A549 (cell line): ENCODE data around the gene ACTR2. TPM values are rescaled to one million over a fixed set of nuclear protein-coding genes. Genes with fewer than 3 reads are reported as not detected.
A peak's percentile ranks its signal among the peaks of the same experiment; 100 is the strongest.

Source experiments
- ATAC-seq, 2 experiments: fragments of 200-7000 bp in 1 of 2; fragments of >200 bp in 1 of 2; cut with Nextera tagmentation in 1 of 2; cut with Tn5 transposase in 1 of 2; 3 replicates each; pipeline versions ENCODE4 v1.8.0 to v1.9.1; 2018 to 2020; ENCODE audit warnings: mild to moderate bottlenecking in 1 of 2, moderate library complexity in 1 of 2
- CTCF ChIA-PET: fragments of 300-600 bp; sonication (Branson Sonifier 250); formaldehyde crosslinking; extraction: SDS; loops from one replicate; lab custom pipeline; 2021; ENCODE audit warnings: antibody characterized with exemption, inconsistent platforms; lab: Yijun Ruan, JAX
- POLR2A ChIA-PET: fragments of 350-600 bp; formaldehyde crosslinking; extraction: SDS; loops from one replicate; lab custom pipeline; 2021; ENCODE audit warnings: antibody characterized with exemption, inconsistent platforms; lab: Yijun Ruan, JAX
- DNase-seq, 2 experiments: peaks; one replicate each; pipeline versions ENCODE4 v3.0.0 to v3.0.0-alpha.2; 2011 to 2016; ENCODE audit warnings: low read depth in 1 of 2, low spot score in 1 of 2
- FAIRE-seq: peaks from 2 replicates; lab custom pipeline; 2011; peaks lifted over from hg19 to GRCh38; lab: Jason Lieb, UNC
- H3K27ac ChIP-seq, 2 experiments: fragments of >200 bp; sonication (Bioruptor Twin); formaldehyde crosslinking; 3 replicates each; pipeline ENCODE4 v1.5.1; 2016 to 2017
- H3K4me1 ChIP-seq: fragments of >200 bp; sonication (Bioruptor Twin); formaldehyde crosslinking; 3 replicates; pipeline ENCODE4 v1.6.1; 2016
- H3K4me2 ChIP-seq: fragments of >200 bp; sonication (Bioruptor Twin); formaldehyde crosslinking; 3 replicates; pipeline ENCODE4 v1.6.1; 2016
- H3K4me3 ChIP-seq: fragments of >200 bp; sonication (Bioruptor Twin); formaldehyde crosslinking; 3 replicates; pipeline ENCODE4 v1.5.1; 2016
- H3K9me3 ChIP-seq: fragments of >200 bp; sonication (Bioruptor Twin); formaldehyde crosslinking; 3 replicates; pipeline ENCODE4 v1.6.1; 2016
- CBX8 ChIP-seq: fragments of 200-600 bp; sonication (generic); IDR thresholded peaks from 2 replicates; pipeline ENCODE4 v1.6.1; 2016
- CHD2 ChIP-seq: fragments of 150-350 bp; IDR thresholded peaks from 2 replicates; pipeline ENCODE4 v1.6.1; 2014; ENCODE audit warnings: low read length; ENCODE audit not compliant: partially characterized antibody
- EHF ChIP-seq: fragments of 250-450 bp; sonication (Bioruptor Pico); IDR thresholded peaks from 2 replicates; pipeline ENCODE4 v1.5.0; 2020; ENCODE audit warnings: mild to moderate bottlenecking
- EHMT2 ChIP-seq: fragments of 200-600 bp; sonication (generic); IDR thresholded peaks from 2 replicates; pipeline ENCODE4 v1.6.1; 2016; ENCODE audit warnings: antibody characterized with exemption, low read depth, mild to moderate bottlenecking, moderate library complexity
- EP300 ChIP-seq, 2 experiments: fragments of >200 bp; sonication (Bioruptor Twin); formaldehyde crosslinking; IDR thresholded peaks; 2 replicates in 1 of 2; 3 replicates in 1 of 2; pipeline ENCODE4 v1.6.1; 2016 to 2017
- ESRRA ChIP-seq: fragments of 150-350 bp; IDR thresholded peaks from 2 replicates; pipeline ENCODE4 v1.6.1; 2014; ENCODE audit warnings: mild to moderate bottlenecking, low read length, borderline replicate concordance
- FOSB ChIP-seq: fragments of 250-450 bp; sonication (Bioruptor Pico); IDR thresholded peaks from 2 replicates; pipeline ENCODE4 v1.5.0; 2020; ENCODE audit warnings: mild to moderate bottlenecking, moderate library complexity
- HOXB13 ChIP-seq: fragments of 250-450 bp; sonication (Bioruptor Pico); IDR thresholded peaks from 2 replicates; pipeline ENCODE4 v1.5.0; 2020; ENCODE audit warnings: low read depth, mild to moderate bottlenecking, moderate library complexity
- JUN ChIP-seq, 2 experiments: fragments of >200 bp; sonication (Bioruptor Twin); formaldehyde crosslinking; IDR thresholded peaks; 2 replicates in 1 of 2; 3 replicates in 1 of 2; pipeline ENCODE4 v1.6.1; 2016 to 2017
- JUNB ChIP-seq: fragments of >200 bp; sonication (Bioruptor Twin); formaldehyde crosslinking; IDR thresholded peaks from 2 replicates; pipeline ENCODE4 v1.6.1; 2016
- MAFK ChIP-seq: fragments of 450-650 bp; IDR thresholded peaks from 2 replicates; pipeline ENCODE4 v1.6.1; 2014; ENCODE audit not compliant: partially characterized antibody
- RFX5 ChIP-seq: fragments of 450-650 bp; IDR thresholded peaks from 2 replicates; pipeline ENCODE4 v1.7.1; 2014; ENCODE audit warnings: antibody characterized with exemption, mild to moderate bottlenecking, moderate library complexity
- ZNF302 ChIP-seq: fragments of 250-450 bp; sonication (Bioruptor Pico); IDR thresholded peaks from 2 replicates; pipeline ENCODE4 v1.9.0; 2021; ENCODE audit warnings: inconsistent platforms, mild to moderate bottlenecking, moderate library complexity
- WGBS: methylation state at CpG from one replicate; pipeline ENCODE4 v1.1.6; 2017; ENCODE audit errors: missing lambda C conversion rate; 5-methylcytosine and 5-hydroxymethylcytosine counted together
- polyA plus RNA-seq, 4 experiments: library from polyadenylated mRNA; depleted of rRNA in 3 of 4; stranded (reverse); fragments of >200 nt; fragmentation: RNase III in 1 of 4; extraction: RNeasy Plus Mini Kit Qiagen cat#74134 plus additional on column Dnase treatment in 1 of 4; gene quantifications; 2 replicates in 3 of 4; 3 replicates in 1 of 4; pipeline ENCODE4 v1.2.3, GENCODE V29; 2011 to 2017
- TF ChIP-seq, protein P1 (sequence below): fragments of 250-450 bp; sonication (Bioruptor Pico); IDR thresholded peaks from 2 replicates; pipeline ENCODE4 v1.5.0; 2021; ENCODE audit warnings: mild to moderate bottlenecking, moderate library complexity, borderline replicate concordance
- TF ChIP-seq, protein P2 (sequence below): IDR thresholded peaks from 2 replicates; pipeline ENCODE4 v1.6.1; 2012
- TF ChIP-seq, protein P3 (sequence below): fragments of >200 bp; sonication (Bioruptor Twin); formaldehyde crosslinking; IDR thresholded peaks from 3 replicates; pipeline ENCODE4 v1.6.1; 2016
- TF ChIP-seq, protein P4 (sequence below): fragments of >200 bp; sonication (Bioruptor Twin); formaldehyde crosslinking; IDR thresholded peaks from 2 replicates; pipeline ENCODE4 v1.6.1; 2016
- TF ChIP-seq, protein P5 (sequence below): fragments of >200 bp; sonication (Bioruptor Twin); formaldehyde crosslinking; IDR thresholded peaks from 3 replicates; pipeline ENCODE4 v1.5.1; 2016

Gene ACTR2
- polyA plus RNA-seq, 2 of the 4 experiments (the other 2 are of a cell fraction), result 270 to 278 TPM

DNA sequence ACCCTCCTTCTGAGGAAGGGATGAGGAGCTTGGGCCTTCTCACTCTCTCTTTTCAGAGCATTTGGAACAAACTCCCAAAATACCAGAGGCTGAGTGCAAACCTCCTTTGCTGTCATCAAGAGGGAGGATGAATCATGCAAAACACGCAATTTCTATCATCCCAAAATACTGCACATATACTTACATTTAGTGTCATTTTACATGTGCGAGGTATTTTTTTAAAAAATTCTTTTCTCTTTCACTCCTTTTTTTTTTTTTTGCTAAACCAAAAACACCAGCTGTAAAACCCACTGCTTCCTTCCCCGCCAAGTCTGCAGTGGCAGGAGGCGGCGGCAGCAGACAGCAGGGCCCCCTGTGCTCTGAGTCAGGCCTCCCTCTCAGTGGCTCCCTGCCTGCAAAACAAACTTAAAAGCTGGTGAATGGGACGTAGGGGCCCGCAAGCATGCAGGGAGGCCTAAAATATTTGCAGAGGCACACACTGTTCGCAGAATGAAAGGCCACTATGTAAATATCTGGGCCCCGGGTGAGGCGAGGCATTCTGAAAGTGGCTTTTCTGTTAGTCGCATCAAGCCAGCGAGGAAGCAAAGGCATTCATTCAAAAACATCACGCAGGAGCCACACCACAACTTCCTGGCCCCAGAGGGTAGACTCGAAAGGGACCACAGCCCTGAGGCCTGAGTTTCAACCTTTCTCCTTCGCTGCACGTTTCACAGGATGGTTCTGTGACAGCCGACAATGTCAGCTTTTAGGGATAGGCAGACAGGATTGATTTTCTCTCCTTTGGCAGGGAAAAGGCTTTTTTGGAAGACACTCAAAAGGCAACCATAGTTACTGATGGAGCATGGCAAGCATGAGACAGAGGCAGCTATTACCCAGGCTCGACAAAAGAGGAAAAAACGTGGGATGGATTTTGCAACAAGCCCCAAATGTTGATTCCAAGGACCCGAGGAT, 73.4 kb downstream of the ACTR2 start (continued):
- TF ChIP-seq, protein P1, sequence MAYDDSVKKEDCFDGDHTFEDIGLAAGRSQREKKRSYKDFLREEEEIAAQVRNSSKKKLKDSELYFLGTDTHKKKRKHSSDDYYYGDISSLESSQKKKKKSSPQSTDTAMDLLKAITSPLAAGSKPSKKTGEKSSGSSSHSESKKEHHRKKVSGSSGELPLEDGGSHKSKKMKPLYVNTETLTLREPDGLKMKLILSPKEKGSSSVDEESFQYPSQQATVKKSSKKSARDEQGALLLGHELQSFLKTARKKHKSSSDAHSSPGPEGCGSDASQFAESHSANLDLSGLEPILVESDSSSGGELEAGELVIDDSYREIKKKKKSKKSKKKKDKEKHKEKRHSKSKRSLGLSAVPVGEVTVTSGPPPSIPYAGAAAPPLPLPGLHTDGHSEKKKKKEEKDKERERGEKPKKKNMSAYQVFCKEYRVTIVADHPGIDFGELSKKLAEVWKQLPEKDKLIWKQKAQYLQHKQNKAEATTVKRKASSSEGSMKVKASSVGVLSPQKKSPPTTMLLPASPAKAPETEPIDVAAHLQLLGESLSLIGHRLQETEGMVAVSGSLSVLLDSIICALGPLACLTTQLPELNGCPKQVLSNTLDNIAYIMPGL (CRISPR knock-in tag), result no peak
- no peak for TF ChIP-seq CBX8

DNA sequence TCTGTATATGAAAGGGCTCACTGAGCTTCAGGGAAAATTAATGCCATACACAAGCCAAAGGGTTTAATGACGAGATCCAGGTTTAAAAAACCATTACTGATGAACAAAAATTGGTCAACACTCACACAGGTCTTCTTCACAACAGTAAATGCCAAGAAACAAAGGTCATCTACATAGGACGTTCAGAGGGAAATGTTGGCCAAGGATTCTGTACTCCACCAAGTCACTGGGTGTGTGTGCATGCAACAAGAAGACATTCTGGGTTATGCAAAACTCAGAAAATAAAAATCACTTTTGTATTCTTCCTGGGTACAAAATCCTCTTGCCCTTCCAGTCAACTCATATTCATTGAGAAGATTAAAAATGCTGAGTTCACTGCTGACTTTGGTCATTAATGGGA, 78.3 kb downstream of the ACTR2 start:
- no peak overlapping the region for H3K4me2 ChIP-seq
- FAIRE-seq (no peak), DNase-seq (no peak), ATAC-seq (no peak)
- H3K4me3 ChIP-seq, result no peak overlapping the region
- no peak overlapping the region for H3K27ac ChIP-seq
- TF ChIP-seq, protein P2, sequence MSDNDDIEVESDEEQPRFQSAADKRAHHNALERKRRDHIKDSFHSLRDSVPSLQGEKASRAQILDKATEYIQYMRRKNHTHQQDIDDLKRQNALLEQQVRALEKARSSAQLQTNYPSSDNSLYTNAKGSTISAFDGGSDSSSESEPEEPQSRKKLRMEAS, result no peak
- no peak for TF ChIP-seq JUN (IDR thresholded peaks at IDR 0.05)
- TF ChIP-seq, protein P3, sequence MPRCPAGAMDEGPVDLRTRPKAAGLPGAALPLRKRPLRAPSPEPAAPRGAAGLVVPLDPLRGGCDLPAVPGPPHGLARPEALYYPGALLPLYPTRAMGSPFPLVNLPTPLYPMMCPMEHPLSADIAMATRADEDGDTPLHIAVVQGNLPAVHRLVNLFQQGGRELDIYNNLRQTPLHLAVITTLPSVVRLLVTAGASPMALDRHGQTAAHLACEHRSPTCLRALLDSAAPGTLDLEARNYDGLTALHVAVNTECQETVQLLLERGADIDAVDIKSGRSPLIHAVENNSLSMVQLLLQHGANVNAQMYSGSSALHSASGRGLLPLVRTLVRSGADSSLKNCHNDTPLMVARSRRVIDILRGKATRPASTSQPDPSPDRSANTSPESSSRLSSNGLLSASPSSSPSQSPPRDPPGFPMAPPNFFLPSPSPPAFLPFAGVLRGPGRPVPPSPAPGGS, result no peak
- TF ChIP-seq MAFK, result no peak
- TF ChIP-seq EHF (CRISPR knock-in tag), result no peak
- TF ChIP-seq EP300 (IDR thresholded peaks at IDR 0.05), result no peak
- TF ChIP-seq FOSB (CRISPR knock-in tag), result no peak
- TF ChIP-seq, protein P4, sequence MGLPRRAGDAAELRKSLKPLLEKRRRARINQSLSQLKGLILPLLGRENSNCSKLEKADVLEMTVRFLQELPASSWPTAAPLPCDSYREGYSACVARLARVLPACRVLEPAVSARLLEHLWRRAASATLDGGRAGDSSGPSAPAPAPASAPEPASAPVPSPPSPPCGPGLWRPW, result no peak
- no peak for TF ChIP-seq HOXB13 (CRISPR knock-in tag)
- no peak for TF ChIP-seq ZNF302 (CRISPR knock-in tag)
- CTCF ChIA-PET, result no interaction called here
- 70% methylated on average over 2 of the region's 2 CpGs for WGBS
- POLR2A ChIA-PET, result no interaction called here
- H3K4me1 ChIP-seq, result peaks cover 16% of the 10 kb centered on the region
- no peaks in the 10 kb centered on the region for H3K9me3 ChIP-seq

DNA sequence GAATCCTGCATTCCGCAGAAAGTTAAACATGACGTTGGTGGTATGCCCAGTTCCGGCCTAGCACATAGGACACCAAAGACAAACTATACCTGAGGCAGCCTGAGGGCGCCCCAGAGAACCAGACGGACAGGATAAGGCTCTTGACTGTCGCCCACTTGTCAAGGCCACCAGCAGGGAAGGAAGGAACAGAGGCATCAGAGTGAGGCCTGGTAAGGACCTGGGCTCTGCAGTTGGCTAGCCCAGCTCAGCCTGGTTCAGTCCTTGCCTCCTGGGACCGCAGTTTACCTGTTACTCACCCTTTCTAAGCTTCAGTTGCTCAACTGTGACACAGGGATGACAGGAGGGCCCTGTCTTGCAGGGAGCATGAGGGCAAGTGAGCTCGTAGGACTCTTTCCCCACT, 82.1 kb downstream of the ACTR2 start:
- ATAC-seq (peak; percentile 44 to 49; a peak in 4 of 6 replicates), DNase-seq (no peak), FAIRE-seq (no peak)
- WGBS, result 79% methylated on average over 8 of the region's 8 CpGs
- Histone ChIP-seq H3K4me3 (no peak overlapping the region), H3K4me1 (no peaks in the 10 kb centered on the region), H3K4me2 (no peak overlapping the region), H3K27ac (no peak overlapping the region), H3K9me3 (no peaks in the 10 kb centered on the region)
- POLR2A ChIA-PET, result no interaction called here
- CTCF ChIA-PET, result interaction anchor here (0.9 to 1.8 kb wide), 7 partner anchors 10 to 264 kb away, joined by 3 to 6 read pairs (median 3); no protein-coding TSS in a partner anchor
- TF ChIP-seq EHMT2 (no peak), JUNB (no peak), ESRRA (no peak), RFX5 (no peak), CHD2 (no peak)
- TF ChIP-seq, protein P5, sequence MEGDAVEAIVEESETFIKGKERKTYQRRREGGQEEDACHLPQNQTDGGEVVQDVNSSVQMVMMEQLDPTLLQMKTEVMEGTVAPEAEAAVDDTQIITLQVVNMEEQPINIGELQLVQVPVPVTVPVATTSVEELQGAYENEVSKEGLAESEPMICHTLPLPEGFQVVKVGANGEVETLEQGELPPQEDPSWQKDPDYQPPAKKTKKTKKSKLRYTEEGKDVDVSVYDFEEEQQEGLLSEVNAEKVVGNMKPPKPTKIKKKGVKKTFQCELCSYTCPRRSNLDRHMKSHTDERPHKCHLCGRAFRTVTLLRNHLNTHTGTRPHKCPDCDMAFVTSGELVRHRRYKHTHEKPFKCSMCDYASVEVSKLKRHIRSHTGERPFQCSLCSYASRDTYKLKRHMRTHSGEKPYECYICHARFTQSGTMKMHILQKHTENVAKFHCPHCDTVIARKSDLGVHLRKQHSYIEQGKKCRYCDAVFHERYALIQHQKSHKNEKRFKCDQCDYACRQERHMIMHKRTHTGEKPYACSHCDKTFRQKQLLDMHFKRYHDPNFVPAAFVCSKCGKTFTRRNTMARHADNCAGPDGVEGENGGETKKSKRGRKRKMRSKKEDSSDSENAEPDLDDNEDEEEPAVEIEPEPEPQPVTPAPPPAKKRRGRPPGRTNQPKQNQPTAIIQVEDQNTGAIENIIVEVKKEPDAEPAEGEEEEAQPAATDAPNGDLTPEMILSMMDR, result no peak
- TF ChIP-seq, protein P1 (CRISPR knock-in tag), result no peak
- TF ChIP-seq, protein P4, result no peak
